A673 (cell line): ENCODE measurements around the gene EFCAB7. TPM values are rescaled to one million over a fixed set of nuclear protein-coding genes. Genes with fewer than 3 reads are reported as not detected.
A peak's percentile ranks its signal among the peaks of the same experiment; 100 is the strongest.
"Not testable (repeated sequence)": the region's sequence is repeated elsewhere in the genome, so short reads cannot be mapped to it uniquely, and the experiment has no call there.

Source experiments
- BruUV-seq: library from RNA; stranded (reverse); fragments of 400-500 nt; replicated peaks from 2 replicates; lab custom pipeline; 2021; lab: Mats Ljungman, UMichigan
- CTCF ChIA-PET: fragments of 300-600 bp; sonication (Branson Sonifier 250); formaldehyde crosslinking; loops from one replicate; lab custom pipeline; 2022; ENCODE audit warnings: antibody characterized with exemption; lab: Charles Lee
- POLR2A ChIA-PET: fragments of 300-600 bp; sonication (Branson Sonifier 250); formaldehyde crosslinking; loops from one replicate; lab custom pipeline; 2022; ENCODE audit warnings: antibody characterized with exemption; ENCODE audit not compliant: low non-redundant PET; lab: Charles Lee
- DNase-seq: peaks from one replicate; pipeline ENCODE4 v3.0.0-alpha.2; 2015; ENCODE audit warnings: low spot score
- H3K27ac ChIP-seq: fragments of 200-600 bp; sonication (generic); 2 replicates; pipeline ENCODE4 v1.5.1; 2016; ENCODE audit warnings: mixed run types, low read depth, mild to moderate bottlenecking, mixed read lengths, antibody characterized with exemption, low read length; ENCODE audit not compliant: poor library complexity, severe bottlenecking
- H3K27me3 ChIP-seq: fragments of 200-600 bp; sonication (generic); replicated peaks from 2 replicates; pipeline ENCODE4 v1.6.1; 2017; ENCODE audit warnings: mixed run types, low read depth, mild to moderate bottlenecking, mixed read lengths, antibody characterized with exemption, low read length; ENCODE audit not compliant: insufficient read depth, poor library complexity
- H3K36me3 ChIP-seq: fragments of 200-600 bp; sonication (generic); 2 replicates; pipeline ENCODE4 v1.6.1; 2016; ENCODE audit warnings: mixed run types, mild to moderate bottlenecking, mixed read lengths, antibody characterized with exemption, low read length; ENCODE audit not compliant: insufficient read depth, poor library complexity, severe bottlenecking
- H3K4me1 ChIP-seq: fragments of 200-600 bp; sonication (generic); 2 replicates; pipeline ENCODE4 v1.6.1; 2017; ENCODE audit warnings: mixed run types, mild to moderate bottlenecking, mixed read lengths, antibody characterized with exemption, low read length; ENCODE audit not compliant: insufficient read depth, poor library complexity, severe bottlenecking
- H3K4me3 ChIP-seq: fragments of 200-600 bp; sonication (generic); 2 replicates; pipeline ENCODE4 v1.5.1; 2016; ENCODE audit warnings: low read depth, mixed run types, mild to moderate bottlenecking, mixed read lengths, low read length; ENCODE audit not compliant: poor library complexity, severe bottlenecking
- H3K9me3 ChIP-seq: fragments of 200-600 bp; sonication (generic); 2 replicates; pipeline ENCODE4 v1.6.1; 2016; ENCODE audit warnings: mixed run types, low read depth, mild to moderate bottlenecking, mixed read lengths, antibody characterized with exemption, low read length; ENCODE audit not compliant: poor library complexity, severe bottlenecking
- CTCF ChIP-seq: fragments of 300-800, 200-600 bp; sonication (generic); conservative IDR thresholded peaks from 2 replicates; pipeline ENCODE4 v1.5.1; 2017; ENCODE audit warnings: low read depth, mild to moderate bottlenecking, antibody characterized with exemption, low read length, moderate library complexity, mixed read lengths
- EZH2 ChIP-seq: fragments of 200-600 bp; sonication (generic); IDR thresholded peaks from 2 replicates; pipeline ENCODE4 v1.6.1; 2017; ENCODE audit warnings: borderline replicate concordance, low read depth, mild to moderate bottlenecking, mixed read lengths, antibody characterized with exemption, low read length; ENCODE audit not compliant: poor library complexity, severe bottlenecking
- intact Hi-C: fragments of 100-400 bp; cut with micrococcal nuclease; formaldehyde crosslinking; loops from one replicate; pipeline ENCODE4 v1.10.0; 2022; ENCODE audit not compliant: unreplicated experiment
- total RNA-seq: library from RNA; stranded (reverse); gene quantifications from 2 replicates; pipeline ENCODE4 v1.2.3, GENCODE V29; 2021

Gene EFCAB7
- total RNA-seq, 1 experiment from 2014 or later, result 21.6 TPM

GRCh38 chr1:63575340-63575826 is 52.1 kb downstream of the EFCAB7 start:
- peak; percentile 55 for DNase-seq
- Histone ChIP-seq H3K36me3 (no peaks in the 10 kb centered on the region), H3K27me3 (no peaks in the 10 kb centered on the region), H3K4me1 (no peaks in the 10 kb centered on the region), H3K4me3 (no peak overlapping the region), H3K27ac (no peak overlapping the region), H3K9me3 (peaks cover 4% of the 10 kb centered on the region)
- TF ChIP-seq EZH2 (no peak), CTCF (peak; percentile 77)
- no TSS peak for BruUV-seq
- ChIA-PET POLR2A (no interaction called here), CTCF (no interaction called here)
- intact Hi-C loops, result no loop called here

GRCh38 chr1:63586326-63586725 is 63.0 kb downstream of the EFCAB7 start:
- H3K27me3 ChIP-seq, CTCF ChIA-PET, H3K4me3 ChIP-seq, H3K4me1 ChIP-seq, H3K36me3 ChIP-seq, H3K27ac ChIP-seq, POLR2A ChIA-PET, DNase-seq, BruUV-seq, intact Hi-C loops, H3K9me3 ChIP-seq: not testable (repeated sequence)

- H3K9me3 ChIP-seq, result no peaks in the 10 kb centered on the region
- no peaks in the 10 kb centered on the region for H3K36me3 ChIP-seq
- H3K27ac ChIP-seq, result no peak overlapping the region
- intact Hi-C loops, result no loop called here
- ChIA-PET CTCF (no interaction called here), POLR2A (no interaction called here)
- no peak for DNase-seq
- no peaks in the 10 kb centered on the region for H3K4me1 ChIP-seq
- TF ChIP-seq EZH2 (no peak), CTCF (no peak)
- H3K27me3 ChIP-seq, result no peaks in the 10 kb centered on the region
- BruUV-seq, result no TSS peak
- no peak overlapping the region for H3K4me3 ChIP-seq
Measured at GRCh38 chr1:63590166-63590560, 66.8 kb downstream of the EFCAB7 start.
